Adrenal gland (tissue), 5 donors: ENCODE measurements around the gene DDX47.

Source experiments
- POLR2A ChIP-seq, 2 donors: fragments of 450-650 bp; IDR thresholded peaks; one replicate each; pipeline ENCODE4 v1.6.1; 2017; ENCODE audit warnings: antibody characterized with exemption in 2 of 2, mild to moderate bottlenecking in 2 of 2, moderate library complexity in 1 of 2
- TF ChIP-seq, protein P1 (sequence below), 6 experiments: fragments of 450-650 bp in 4 of 6; fragments of 200-600 bp in 2 of 6; sonication (generic) in 1 of 6; IDR thresholded peaks; 1 replicate in 5 of 6; 2 replicates in 1 of 6; pipeline versions ENCODE4 v1.5.1 to v1.8.0; 2016 to 2021; ENCODE audit warnings: antibody characterized with exemption in 6 of 6, mild to moderate bottlenecking in 2 of 6, moderate library complexity in 1 of 6
- donor health status: DM: no; HTN: no; CAD: no.

DNA sequence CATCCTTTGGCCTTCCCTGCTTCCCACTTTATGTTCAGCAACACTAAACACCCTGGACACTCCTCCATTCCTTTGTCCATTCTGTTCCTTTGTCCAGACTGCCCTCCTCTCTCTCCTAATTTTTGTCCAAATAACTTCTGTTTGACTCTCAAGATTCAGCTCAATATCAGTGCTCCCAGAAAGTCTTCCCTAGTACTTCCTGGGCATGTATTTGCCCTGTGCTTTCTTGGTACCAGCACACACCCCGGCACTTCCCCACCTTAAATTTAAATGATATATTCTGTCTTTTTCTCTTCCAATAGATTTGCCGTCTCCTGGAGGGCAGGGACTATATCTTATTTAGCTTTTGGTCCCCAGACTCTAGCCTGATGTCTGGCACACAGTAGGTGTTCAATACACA, 34.1 kb upstream of the DDX47 start:
- TF ChIP-seq, protein P1, sequence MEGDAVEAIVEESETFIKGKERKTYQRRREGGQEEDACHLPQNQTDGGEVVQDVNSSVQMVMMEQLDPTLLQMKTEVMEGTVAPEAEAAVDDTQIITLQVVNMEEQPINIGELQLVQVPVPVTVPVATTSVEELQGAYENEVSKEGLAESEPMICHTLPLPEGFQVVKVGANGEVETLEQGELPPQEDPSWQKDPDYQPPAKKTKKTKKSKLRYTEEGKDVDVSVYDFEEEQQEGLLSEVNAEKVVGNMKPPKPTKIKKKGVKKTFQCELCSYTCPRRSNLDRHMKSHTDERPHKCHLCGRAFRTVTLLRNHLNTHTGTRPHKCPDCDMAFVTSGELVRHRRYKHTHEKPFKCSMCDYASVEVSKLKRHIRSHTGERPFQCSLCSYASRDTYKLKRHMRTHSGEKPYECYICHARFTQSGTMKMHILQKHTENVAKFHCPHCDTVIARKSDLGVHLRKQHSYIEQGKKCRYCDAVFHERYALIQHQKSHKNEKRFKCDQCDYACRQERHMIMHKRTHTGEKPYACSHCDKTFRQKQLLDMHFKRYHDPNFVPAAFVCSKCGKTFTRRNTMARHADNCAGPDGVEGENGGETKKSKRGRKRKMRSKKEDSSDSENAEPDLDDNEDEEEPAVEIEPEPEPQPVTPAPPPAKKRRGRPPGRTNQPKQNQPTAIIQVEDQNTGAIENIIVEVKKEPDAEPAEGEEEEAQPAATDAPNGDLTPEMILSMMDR (IDR thresholded peaks at IDR 0.05), result no peak
- no peak for TF ChIP-seq POLR2A (IDR thresholded peaks at IDR 0.05)
